Fibroblast of skin of left quadriceps (primary cell): ENCODE measurements around the gene DST.
A peak's percentile ranks its signal among the peaks of the same experiment; 100 is the strongest.
"Not testable (repeated sequence)": the region's sequence is repeated elsewhere in the genome, so short reads cannot be mapped to it uniquely, and the experiment has no call there.

Experiments used
- DNase-seq, 2 experiments: peaks; one replicate each; pipeline ENCODE4 v3.0.0-alpha.2; 2013; ENCODE audit warnings: low read depth in 2 of 2

The DST gene

GRCh38 chr6:56571605-56572004 lies 71.1 kb downstream of the DST start:
- no peak for DNase-seq

GRCh38 chr6:56570413-56571359 lies 72.0 kb downstream of the DST start:
- no peak for DNase-seq

DNA sequence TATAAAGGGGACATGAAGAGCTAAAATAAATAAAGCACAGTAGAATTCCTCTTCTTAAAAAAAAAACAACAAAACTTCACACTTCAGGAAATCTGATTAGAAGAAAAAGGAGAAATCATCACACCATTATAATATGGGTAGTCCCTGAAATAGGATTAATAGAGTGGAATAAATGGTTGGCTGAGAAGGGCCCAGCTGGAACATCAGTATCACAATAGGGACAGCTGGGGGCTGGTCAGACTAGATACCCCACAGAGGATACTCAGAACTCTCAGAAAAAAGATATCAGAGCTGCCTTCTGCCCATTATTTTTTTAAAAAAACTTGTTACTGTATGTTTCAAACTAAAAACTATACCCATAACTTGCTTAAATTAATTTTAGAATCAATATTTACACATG lies 75.2 kb downstream of the DST start:
- no peak for DNase-seq

DNA sequence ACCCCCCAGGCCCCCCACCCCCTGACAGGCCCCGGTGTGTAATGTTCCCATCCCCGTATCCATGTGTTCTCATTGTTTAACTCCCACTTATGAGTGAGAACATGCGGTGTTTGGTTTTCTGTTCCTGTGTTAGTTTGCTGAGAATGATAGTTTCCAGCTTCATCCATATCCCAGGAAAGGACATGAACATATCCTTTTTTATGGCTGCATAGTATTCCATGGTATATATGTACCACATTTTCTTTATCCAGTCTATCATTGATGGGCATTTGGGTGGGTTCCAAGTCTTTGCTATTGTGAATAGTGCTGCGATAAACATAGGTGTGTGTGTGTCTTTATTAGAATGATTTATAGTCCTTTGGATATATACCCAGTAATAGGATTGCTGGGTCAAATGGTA lies 80.0 kb downstream of the DST start:
- not testable (repeated sequence) for DNase-seq

GRCh38 chr6:56556751-56557540 lies 85.7 kb downstream of the DST start:
- no peak for DNase-seq

GRCh38 chr6:56555438-56555872 lies 87.2 kb downstream of the DST start:
- no peak for DNase-seq

GRCh38 chr6:56552187-56553130 lies 90.2 kb downstream of the DST start:
- no peak for DNase-seq

DNA sequence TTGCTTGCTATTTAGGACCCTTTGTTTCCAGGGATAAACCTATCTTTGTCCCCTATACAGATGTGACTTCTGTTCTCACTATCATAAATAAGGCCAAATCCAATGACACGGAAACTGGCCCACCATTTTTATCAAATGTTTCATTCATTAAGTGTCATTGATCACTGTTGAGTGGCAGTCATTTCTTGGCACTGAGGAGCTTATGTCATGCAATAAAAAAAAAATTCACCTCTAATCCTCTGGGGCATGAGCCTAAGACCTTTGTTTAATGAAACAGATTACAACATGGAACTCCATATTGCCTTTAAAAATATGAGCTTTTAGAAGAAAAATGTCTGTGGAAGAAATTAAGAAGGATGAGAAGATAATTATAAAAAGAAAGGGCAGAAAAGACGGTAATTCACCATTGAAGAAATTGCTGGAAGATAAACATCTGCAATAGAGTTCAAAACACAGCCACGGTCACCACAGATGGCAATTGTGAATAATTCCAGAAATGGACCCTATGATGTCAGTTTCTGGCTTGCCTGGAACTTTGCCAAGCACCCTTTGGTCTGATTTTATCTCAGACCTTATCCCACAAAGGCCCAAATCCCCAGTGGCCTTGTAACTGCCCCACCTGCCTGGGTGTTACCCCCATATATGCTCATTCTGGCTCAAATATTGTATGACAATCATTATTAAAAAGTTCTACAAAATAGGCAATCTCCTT lies 91.1 kb downstream of the DST start:
- no peak for DNase-seq

GRCh38 chr6:56550301-56550700 lies 92.4 kb downstream of the DST start:
- no peak for DNase-seq

DNA sequence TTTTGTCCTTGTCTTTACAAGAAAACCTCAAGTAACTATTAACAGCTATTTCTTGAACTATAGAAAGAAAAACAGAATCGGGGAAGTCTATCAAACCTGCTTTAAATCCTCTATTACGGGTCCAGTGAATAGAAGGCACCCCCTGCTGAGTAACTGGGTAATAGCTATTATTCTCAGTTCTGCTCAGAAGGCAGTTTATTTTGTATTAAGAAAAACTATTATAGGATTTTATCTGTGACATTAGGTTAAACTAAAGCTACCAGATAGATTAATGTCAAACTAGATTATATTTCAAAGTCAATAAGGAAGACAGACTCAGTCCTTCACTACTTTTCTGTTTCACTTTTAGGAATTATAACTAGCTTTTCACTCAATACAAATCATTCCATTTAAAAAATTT lies 93.7 kb downstream of the DST start:
- DNase-seq: no peak

DNA sequence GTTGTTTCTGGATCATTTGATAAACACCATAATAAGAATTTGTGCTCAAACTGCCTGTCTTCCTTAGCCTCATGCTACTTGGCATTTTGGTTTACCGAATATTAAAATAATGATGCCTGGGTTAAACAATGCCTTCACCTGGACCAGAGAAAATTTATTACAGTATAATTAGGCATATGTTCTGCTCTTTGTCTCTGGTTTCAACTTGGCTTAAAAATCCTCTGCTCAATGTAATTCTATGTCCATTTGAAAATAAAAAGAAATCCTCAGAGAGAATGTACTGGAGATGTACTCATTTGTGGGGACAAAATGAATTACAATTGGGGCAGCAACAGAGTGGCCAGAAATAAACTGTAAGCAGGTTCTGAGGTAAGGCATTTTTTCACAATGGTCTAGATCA lies 95.0 kb downstream of the DST start:
- DNase-seq: no peak

DNA sequence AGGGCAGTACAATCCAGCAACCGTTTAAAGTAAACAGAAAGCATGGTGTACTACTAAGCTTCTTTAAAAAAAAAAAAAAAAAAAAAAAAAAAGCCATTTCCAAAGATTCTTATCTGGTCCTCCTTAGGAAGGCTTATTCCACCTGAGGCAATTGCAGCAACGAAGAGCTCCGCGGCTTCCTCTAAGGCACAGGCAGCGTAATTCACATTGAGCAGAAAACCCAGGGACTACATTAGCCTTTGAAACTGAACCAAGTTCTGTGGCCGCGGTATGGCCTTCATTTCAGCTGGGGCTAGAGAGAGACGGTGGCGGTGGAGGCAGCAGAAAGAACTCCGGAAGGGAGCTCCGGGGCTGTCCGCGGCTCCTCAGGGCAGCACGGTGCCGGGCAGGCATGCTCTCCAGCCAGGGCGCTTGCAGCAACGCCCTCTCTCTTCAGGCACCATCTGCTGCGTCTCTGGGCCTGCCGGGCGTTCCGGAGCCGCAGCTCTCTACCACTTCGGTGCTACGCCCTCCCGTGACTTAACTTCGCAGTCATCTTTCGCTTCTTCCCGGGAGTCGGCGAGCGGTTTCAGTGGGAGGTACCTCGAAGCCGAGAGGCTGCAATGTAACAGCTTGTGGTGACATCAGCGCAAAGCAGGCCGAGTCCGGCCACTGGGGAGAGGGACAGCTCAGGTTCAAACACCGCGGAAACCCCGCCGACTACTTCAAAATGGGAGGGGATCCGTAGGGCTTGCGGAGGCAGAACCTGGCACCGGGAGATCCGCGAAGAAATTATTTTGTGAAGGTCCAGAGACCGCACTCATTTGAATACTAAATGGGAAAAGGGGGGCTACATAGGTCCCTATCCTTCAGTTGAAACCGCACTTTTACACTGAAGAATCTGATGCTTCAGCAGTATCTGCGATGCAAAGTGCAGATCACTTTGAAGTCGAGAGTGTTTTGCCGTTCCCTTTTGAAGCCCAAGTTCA lies 100.0 kb downstream of the DST start:
- DNase-seq: peak; percentile 88 to 89

- DNase-seq: no peak
Measured at GRCh38 chr6:56541741-56542360, 100.8 kb downstream of the DST start.

- no peak for DNase-seq
Measured at GRCh38 chr6:56541030-56541600, 101.6 kb downstream of the DST start.

GRCh38 chr6:56540232-56541029 lies 102.3 kb downstream of the DST start:
- no peak for DNase-seq

- no peak for DNase-seq
Measured at GRCh38 chr6:56539527-56540105, 103.1 kb downstream of the DST start.

DNA sequence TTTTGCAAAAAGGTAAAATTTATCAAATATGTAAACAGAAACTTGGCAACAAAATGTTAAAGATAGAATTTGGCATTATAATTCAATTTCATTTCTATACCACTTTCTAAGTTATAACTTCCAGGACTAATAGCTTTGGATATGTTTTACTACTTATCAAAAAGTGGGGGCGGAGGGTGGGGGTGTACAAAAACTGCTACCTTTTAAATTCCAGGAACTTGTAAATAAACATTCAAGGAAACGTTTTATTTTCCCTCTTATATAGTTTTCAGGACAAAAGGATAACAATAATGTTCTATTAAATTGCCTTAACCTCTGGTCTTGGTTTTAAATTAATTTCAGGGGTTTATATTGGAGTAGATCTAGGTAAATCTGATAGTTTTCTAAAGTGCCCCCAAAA lies 103.8 kb downstream of the DST start:
- DNase-seq: no peak
